Keratinocyte (primary cell): ENCODE results near the gene KBTBD4. TPM values are rescaled to one million over a fixed set of nuclear protein-coding genes. Genes with fewer than 3 reads are reported as not detected.
"Not testable (repeated sequence)": the region's sequence is repeated elsewhere in the genome, so short reads cannot be mapped to it uniquely, and the experiment has no call there.

Experiments used
- DNase-seq: peaks from one replicate; pipeline ENCODE4 v3.0.0-alpha.2; 2011; ENCODE audit warnings: low read depth, missing footprints, low spot score
- FAIRE-seq: peaks from 2 replicates; lab custom pipeline; 2011; peaks lifted over from hg19 to GRCh38; lab: Jason Lieb, UNC
- H2AFZ ChIP-seq: 2 replicates; pipeline ENCODE4 v1.6.0; 2012; ENCODE audit warnings: low read length, control low read depth, inconsistent platforms; ENCODE audit not compliant: control insufficient read depth
- H3K27ac ChIP-seq: 2 replicates; pipeline ENCODE4 v1.5.1; 2011; ENCODE audit warnings: low read length; ENCODE audit not compliant: control insufficient read depth, insufficient read depth
- H3K27me3 ChIP-seq: 3 replicates; pipeline ENCODE4 v1.6.0; 2011; ENCODE audit warnings: low read length; ENCODE audit not compliant: control insufficient read depth, insufficient read depth; ENCODE audit errors: extremely low read depth
- H3K36me3 ChIP-seq, 2 experiments: 2 replicates in 1 of 2; 3 replicates in 1 of 2; pipeline ENCODE4 v1.5.1; 2011; ENCODE audit warnings: low read length in 2 of 2, mild to moderate bottlenecking in 1 of 2; ENCODE audit not compliant: control insufficient read depth in 2 of 2, insufficient read depth in 2 of 2; ENCODE audit errors: extremely low read depth in 1 of 2
- H3K4me1 ChIP-seq: 3 replicates; pipeline ENCODE4 v1.5.1; 2011; ENCODE audit warnings: low read length; ENCODE audit not compliant: control insufficient read depth, insufficient read depth; ENCODE audit errors: extremely low read depth
- H3K4me2 ChIP-seq: 3 replicates; pipeline ENCODE4 v1.6.0; 2011; ENCODE audit warnings: low read depth, low read length; ENCODE audit not compliant: control insufficient read depth, insufficient read depth; ENCODE audit errors: extremely low read depth
- H3K4me3 ChIP-seq, 3 experiments: fragments of 200-600 bp in 1 of 3; sonication (generic) in 1 of 3; 2 replicates in 2 of 3; 3 replicates in 1 of 3; pipeline ENCODE4 v1.5.1; 2011 to 2016; ENCODE audit warnings: low read length in 3 of 3, mild to moderate bottlenecking in 3 of 3, control low read depth in 2 of 3, inconsistent platforms in 1 of 3, low read depth in 1 of 3, mixed read lengths in 1 of 3, mixed run types in 1 of 3, moderate library complexity in 1 of 3; ENCODE audit not compliant: control insufficient read depth in 2 of 3, insufficient read depth in 2 of 3; ENCODE audit errors: extremely low read depth in 1 of 3
- H3K79me2 ChIP-seq: 2 replicates; pipeline ENCODE4 v1.6.0; 2012; ENCODE audit warnings: low read length; ENCODE audit not compliant: control insufficient read depth, insufficient read depth
- H3K9ac ChIP-seq: 3 replicates; pipeline ENCODE4 v1.6.0; 2011; ENCODE audit warnings: low read length; ENCODE audit not compliant: control insufficient read depth, insufficient read depth; ENCODE audit errors: extremely low read depth
- H3K9me1 ChIP-seq: 3 replicates; pipeline ENCODE4 v1.6.0; 2011; ENCODE audit warnings: low read length; ENCODE audit not compliant: control insufficient read depth, insufficient read depth; ENCODE audit errors: extremely low read depth
- H3K9me3 ChIP-seq: 2 replicates; pipeline ENCODE4 v1.5.1; 2012; ENCODE audit warnings: low read depth, low read length; ENCODE audit not compliant: control insufficient read depth
- H4K20me1 ChIP-seq: 3 replicates; pipeline ENCODE4 v1.6.0; 2011; ENCODE audit warnings: low read length; ENCODE audit not compliant: control insufficient read depth, insufficient read depth; ENCODE audit errors: extremely low read depth
- CTCF ChIP-seq, 3 experiments: IDR thresholded peaks in 1 of 3; conservative IDR thresholded peaks in 1 of 3; optimal IDR thresholded peaks in 1 of 3; 2 replicates in 2 of 3; 3 replicates in 1 of 3; pipeline versions ENCODE3 to v1.5.1; 2011; ENCODE audit warnings: low read length in 3 of 3, mild to moderate bottlenecking in 3 of 3, moderate library complexity in 2 of 3, control low read depth in 1 of 3, inconsistent platforms in 1 of 3; ENCODE audit not compliant: insufficient read depth in 2 of 3; ENCODE audit errors: extremely low read depth in 1 of 3
- EZH2 ChIP-seq: IDR thresholded peaks from one replicate; pipeline ENCODE4 v1.6.1; 2012; ENCODE audit warnings: inconsistent platforms, mild to moderate bottlenecking, low read length, moderate library complexity
- dilution Hi-C: fragments of 300-500 bp; cut with MboI; formaldehyde crosslinking; loops from one replicate; pipeline ENCODE4 v1.7.0; 2020; ENCODE audit warnings: low sequenced_read_pairs; ENCODE audit not compliant: extremely low pct_ligation_motif_present
- polyA plus RNA-seq, 5 experiments: library from polyadenylated mRNA; depleted of rRNA in 3 of 5; stranded (reverse) in 3 of 5; stranded (forward) in 1 of 5; unstranded in 1 of 5; fragments of >200 nt; gene quantifications; 1 replicate in 1 of 5; 2 replicates in 3 of 5; 3 replicates in 1 of 5; pipeline versions ENCODE4 v1.2.1 to v1.2.3, GENCODE V29; 2011 to 2012; ENCODE audit warnings: missing spikeins in 2 of 5, low read depth in 1 of 5, low replicate concordance in 1 of 5

KBTBD4 gene
- polyA plus RNA-seq, 1 donor (not counting 4 experiments of a cell fraction or from before 2014, with no cell fraction given): 15.4 TPM

GRCh38 chr11:47531666-47532065 lies 47.1 kb downstream of the KBTBD4 start:
- Histone ChIP-seq H3K36me3 (peaks cover 2 to 4% of the 10 kb centered on the region in 2 experiments), H2AFZ (no peak overlapping the region), H3K9ac (no peak overlapping the region), H3K9me3 (no peaks in the 10 kb centered on the region), H3K27me3 (no peaks in the 10 kb centered on the region), H3K4me2 (no peak overlapping the region), H3K4me3 (no peak overlapping the region), H3K79me2 (peaks cover 99% of the 10 kb centered on the region), H3K27ac (no peak overlapping the region), H3K9me1 (no peaks in the 10 kb centered on the region), H4K20me1 (peaks cover 16% of the 10 kb centered on the region), H3K4me1 (no peaks in the 10 kb centered on the region)
- TF ChIP-seq EZH2 (no peak), CTCF (optimal IDR thresholded peaks at IDR 0.05 in 1 of 3, IDR thresholded peaks at IDR 0.05 in 1 of 3, conservative IDR thresholded peaks at IDR 0.05 in 1 of 3; ENCODE audit: extremely low read depth in 1 of 3, insufficient read depth in 2 of 3, low read length in 3 of 3) (no peak)
- DNase-seq: no peak
- FAIRE-seq: no peak
- dilution Hi-C loops: no loop called here

- not testable (repeated sequence) for H3K9me1 ChIP-seq
Observed at GRCh38 chr11:47530721-47531120, 48.0 kb downstream of the KBTBD4 start.

GRCh38 chr11:47529951-47530350 lies 48.8 kb downstream of the KBTBD4 start:
- Histone ChIP-seq H3K4me1 (peaks cover 14% of the 10 kb centered on the region), H3K9me3 (no peaks in the 10 kb centered on the region)

More at GRCh38 chr11:47530721-47531120, 48.0 kb downstream of the KBTBD4 start:
- DNase-seq, dilution Hi-C loops, H3K36me3 ChIP-seq, H3K27me3 ChIP-seq, H3K4me2 ChIP-seq, H3K9ac ChIP-seq, H3K4me3 ChIP-seq, H3K27ac ChIP-seq, H3K4me1 ChIP-seq, H3K9me3 ChIP-seq, FAIRE-seq, H2AFZ ChIP-seq: not testable (repeated sequence)
- H3K79me2 ChIP-seq: peaks cover 99% of the 10 kb centered on the region
- H4K20me1 ChIP-seq: peaks cover 16% of the 10 kb centered on the region

More at GRCh38 chr11:47529951-47530350, 48.8 kb downstream of the KBTBD4 start:
- H4K20me1 ChIP-seq: peaks cover 20% of the 10 kb centered on the region
- peaks cover 99% of the 10 kb centered on the region for H3K79me2 ChIP-seq
- no peaks in the 10 kb centered on the region for H3K9me1 ChIP-seq
- H3K4me2 ChIP-seq: no peak overlapping the region
- DNase-seq (no peak), FAIRE-seq (no peak)
- H2AFZ ChIP-seq: no peak overlapping the region
- dilution Hi-C loops: no loop called here
- TF ChIP-seq EZH2: no peak
- no peak for TF ChIP-seq CTCF (optimal IDR thresholded peaks at IDR 0.05 in 1 of 3, IDR thresholded peaks at IDR 0.05 in 1 of 3, conservative IDR thresholded peaks at IDR 0.05 in 1 of 3; ENCODE audit: extremely low read depth in 1 of 3, insufficient read depth in 2 of 3, low read length in 3 of 3)
- H3K9ac ChIP-seq: no peak overlapping the region
- H3K36me3 ChIP-seq: peaks cover 4 to 6% of the 10 kb centered on the region in 2 experiments
- no peaks in the 10 kb centered on the region for H3K27me3 ChIP-seq
- H3K27ac ChIP-seq: no peak overlapping the region
- H3K4me3 ChIP-seq: no peak overlapping the region
